Right atrium auricular region (tissue), 2 donors: Measurements from ENCODE around the gene SLC34A3. TPM values are rescaled to one million over a fixed set of nuclear protein-coding genes. Genes with fewer than 3 reads are reported as not detected.
"Not testable (repeated sequence)": the region's sequence is repeated elsewhere in the genome, so short reads cannot be mapped to it uniquely, and the experiment has no call there.

Experiments used
- DNase-seq: peaks from one replicate; pipeline ENCODE4 v3.0.0-alpha.2; 2019; ENCODE audit warnings: low spot score
- H3K27ac ChIP-seq, 2 donors: fragments of 200-600 bp; sonication (generic); 1 replicate in 1 of 2; 2 replicates in 1 of 2; pipeline ENCODE4 v1.5.1; 2016 to 2019
- H3K27me3 ChIP-seq, 2 donors: fragments of 200-600 bp; sonication (generic); one replicate each; pipeline versions ENCODE4 v1.5.1 to v1.6.0; 2017 to 2019
- H3K36me3 ChIP-seq: fragments of 200-600 bp; sonication (generic); one replicate; pipeline ENCODE4 v1.5.1; 2016
- H3K4me1 ChIP-seq, 2 donors: fragments of 200-600 bp; sonication (generic); one replicate each; pipeline versions ENCODE4 v1.5.1 to v1.6.0; 2017 to 2019
- H3K4me3 ChIP-seq, 2 donors: fragments of 200-600 bp; sonication (generic); 1 replicate in 1 of 2; 2 replicates in 1 of 2; pipeline ENCODE4 v1.5.1; 2017 to 2019; ENCODE audit warnings: mild to moderate bottlenecking in 1 of 2, moderate library complexity in 1 of 2
- H3K9me3 ChIP-seq, 2 donors: fragments of 200-600 bp; sonication (generic); one replicate each; pipeline ENCODE4 v1.5.1; 2019
- CTCF ChIP-seq, 2 donors: fragments of 200-600 bp; sonication (generic); IDR thresholded peaks; one replicate each; pipeline ENCODE4 v1.5.1; 2019; ENCODE audit warnings: antibody characterized with exemption in 2 of 2
- total RNA-seq, 2 donors: library from RNA; depleted of rRNA; stranded (reverse); fragments of >200 nt; gene quantifications; one replicate each; pipeline ENCODE4 v1.1.0, GENCODE V29; 2016

Gene SLC34A3
- total RNA-seq, 2 donors from 2014 or later, result not detected

DNA sequence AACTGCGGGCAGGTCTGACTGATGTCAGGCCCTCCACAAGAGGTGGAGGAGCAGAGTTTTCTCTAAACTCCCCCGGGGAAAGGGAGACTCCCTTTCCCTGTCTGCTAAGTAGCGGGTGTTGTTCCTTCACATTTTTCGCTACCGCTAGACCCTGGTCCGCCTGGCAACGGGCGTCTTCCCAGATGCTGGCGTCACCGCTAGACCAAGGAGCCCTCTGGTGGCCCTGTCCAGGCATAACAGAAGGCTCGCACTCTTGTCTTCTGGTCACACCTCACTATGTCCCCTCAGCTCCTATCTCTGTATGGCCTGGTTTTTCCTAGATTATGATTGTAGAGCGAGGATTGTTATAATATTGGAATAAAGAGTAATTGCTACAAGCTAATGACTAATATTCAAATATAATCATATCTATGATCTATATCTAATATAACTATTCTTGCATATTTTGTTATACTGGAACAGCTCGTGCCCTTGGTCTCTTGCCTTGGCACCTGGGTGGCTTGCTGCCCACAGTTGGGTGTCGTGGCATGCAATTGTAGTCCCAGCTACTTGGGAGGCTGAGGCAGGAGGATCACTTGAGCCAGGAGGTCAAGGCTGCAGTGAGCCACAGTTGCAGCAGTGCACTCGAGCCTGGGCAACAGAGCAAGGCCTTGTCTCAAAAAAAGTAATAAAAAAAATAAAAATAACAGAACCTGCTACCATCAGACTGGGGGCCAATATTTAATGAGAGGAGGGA is 31.6 kb downstream of the SLC34A3 start:
- not testable (repeated sequence) for H3K27me3 ChIP-seq, H3K4me3 ChIP-seq, H3K9me3 ChIP-seq, H3K4me1 ChIP-seq, H3K27ac ChIP-seq, DNase-seq
- TF ChIP-seq CTCF (IDR thresholded peaks at IDR 0.05), result peak; percentile 17 to 65
- peaks cover 34% of the 10 kb centered on the region for H3K36me3 ChIP-seq

DNA sequence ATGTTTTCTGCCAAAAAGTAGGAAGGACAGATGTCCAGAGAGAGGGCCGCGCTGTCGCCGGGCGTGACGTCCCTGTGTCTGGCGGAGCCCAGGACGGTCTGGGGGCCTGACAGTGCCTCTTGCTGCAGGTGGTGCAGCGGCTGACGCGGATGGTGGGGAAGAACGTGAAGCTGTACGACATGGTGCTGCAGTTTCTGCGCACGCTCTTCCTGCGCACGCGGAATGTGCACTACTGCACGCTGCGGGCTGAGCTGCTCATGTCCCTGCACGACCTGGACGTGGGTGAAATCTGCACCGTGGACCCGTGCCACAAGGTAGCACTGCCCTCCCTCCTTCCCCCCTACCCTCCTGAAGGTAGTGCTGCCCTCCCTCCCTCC is 32.2 kb downstream of the SLC34A3 start:
- no peaks in the 10 kb centered on the region for H3K9me3 ChIP-seq
- H3K4me1 ChIP-seq, result peaks cover 0 to 1% of the 10 kb centered on the region in 2 donors
- H3K36me3 ChIP-seq, result peaks cover 37% of the 10 kb centered on the region
- no peak overlapping the region for H3K27ac ChIP-seq
- DNase-seq, result no peak
- TF ChIP-seq CTCF (IDR thresholded peaks at IDR 0.05), result no peak
- H3K27me3 ChIP-seq, result no peaks in the 10 kb centered on the region
- no peak overlapping the region for H3K4me3 ChIP-seq

DNA sequence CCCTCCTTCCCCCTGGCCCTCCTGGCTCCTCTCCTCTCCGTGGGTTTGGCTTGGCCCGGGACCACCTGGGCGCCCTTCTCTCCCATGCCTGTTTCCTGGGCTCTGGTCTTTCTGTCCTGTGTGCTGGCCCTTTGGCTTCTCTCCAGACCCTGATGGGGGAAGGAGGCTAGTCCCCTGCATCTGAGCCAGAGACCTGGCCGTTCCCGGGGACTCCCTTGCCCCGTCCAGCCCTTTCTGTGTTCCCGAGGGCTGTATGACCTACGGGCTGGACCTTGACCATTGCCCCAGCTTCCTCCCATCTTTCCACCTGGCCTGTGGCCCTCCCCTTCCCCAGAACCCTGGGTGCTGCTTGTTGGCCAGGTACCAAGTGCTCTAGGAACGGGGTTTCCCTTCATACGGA is 32.8 kb downstream of the SLC34A3 start:
- Histone ChIP-seq H3K27ac (no peak overlapping the region), H3K9me3 (no peaks in the 10 kb centered on the region), H3K36me3 (peaks cover 37% of the 10 kb centered on the region), H3K27me3 (no peaks in the 10 kb centered on the region), H3K4me1 (peaks cover 0 to 7% of the 10 kb centered on the region in 2 donors), H3K4me3 (no peak overlapping the region)
- TF ChIP-seq CTCF (IDR thresholded peaks at IDR 0.05), result no peak
- DNase-seq, result no peak

- Histone ChIP-seq H3K27ac (no peak overlapping the region), H3K4me3 (no peak overlapping the region), H3K9me3 (no peaks in the 10 kb centered on the region), H3K36me3 (peaks cover 37% of the 10 kb centered on the region), H3K27me3 (no peaks in the 10 kb centered on the region), H3K4me1 (peaks cover 0 to 13% of the 10 kb centered on the region in 2 donors)
- no peak for TF ChIP-seq CTCF (IDR thresholded peaks at IDR 0.05)
- DNase-seq, result no peak
Measured at GRCh38 chr9:137264067-137264466, 33.4 kb downstream of the SLC34A3 start.

GRCh38 chr9:137265496-137266161 is 34.9 kb downstream of the SLC34A3 start:
- H3K36me3 ChIP-seq, result peaks cover 37% of the 10 kb centered on the region
- H3K9me3 ChIP-seq, result no peaks in the 10 kb centered on the region
- no peak for DNase-seq
- no peak overlapping the region for H3K27ac ChIP-seq
- peaks cover 0 to 24% of the 10 kb centered on the region in 2 donors for H3K4me1 ChIP-seq
- H3K4me3 ChIP-seq, result no peak overlapping the region
- no peak for TF ChIP-seq CTCF (IDR thresholded peaks at IDR 0.05)
- no peaks in the 10 kb centered on the region for H3K27me3 ChIP-seq
